Parathyroid adenoma (tissue), 2 donors: ENCODE measurements around the gene TWIST2.

Experiments
- H2AFZ ChIP-seq: fragments of 300-600 bp; sonication (generic); one replicate; pipeline ENCODE4 v1.7.0; 2017; ENCODE audit warnings: antibody characterized with exemption, mild to moderate bottlenecking
- H3K27ac ChIP-seq: fragments of 300-600 bp; sonication (generic); one replicate; pipeline ENCODE4 v1.7.0; 2017
- H3K27me3 ChIP-seq: fragments of 300-600 bp; sonication (generic); one replicate; pipeline ENCODE4 v1.7.0; 2017; ENCODE audit warnings: low read length; ENCODE audit not compliant: control insufficient read depth, insufficient read depth
- H3K36me3 ChIP-seq: fragments of 300-600 bp; sonication (generic); one replicate; pipeline ENCODE4 v1.7.0; 2017; ENCODE audit warnings: low read length; ENCODE audit not compliant: control insufficient read depth, insufficient read depth
- H3K4me1 ChIP-seq: fragments of 300-600 bp; sonication (generic); one replicate; pipeline ENCODE4 v1.7.0; 2017; ENCODE audit warnings: control low read depth
- H3K4me2 ChIP-seq: fragments of 300-600 bp; sonication (generic); one replicate; pipeline ENCODE4 v1.7.0; 2017; ENCODE audit warnings: low read length
- H3K4me3 ChIP-seq: fragments of 300-600 bp; sonication (generic); one replicate; pipeline ENCODE4 v1.7.0; 2017; ENCODE audit warnings: low read depth, low read length
- H3K79me2 ChIP-seq: fragments of 300-600 bp; sonication (generic); one replicate; pipeline ENCODE4 v1.7.0; 2017; ENCODE audit warnings: control low read depth
- H3K9ac ChIP-seq: fragments of 300-600 bp; sonication (generic); one replicate; pipeline ENCODE4 v1.7.0; 2017; ENCODE audit warnings: mild to moderate bottlenecking
- H3K9me3 ChIP-seq: fragments of 300-600 bp; sonication (generic); one replicate; pipeline ENCODE4 v1.7.0; 2017; ENCODE audit warnings: low read length; ENCODE audit not compliant: control insufficient read depth
- TF ChIP-seq, protein P1 (sequence below): fragments of 300-600 bp; sonication (generic); IDR thresholded peaks from one replicate; pipeline ENCODE4 v1.7.0; 2017; ENCODE audit warnings: antibody characterized with exemption, mild to moderate bottlenecking
- donor health status: primary hyperparathyroidism.

TWIST2 gene

DNA sequence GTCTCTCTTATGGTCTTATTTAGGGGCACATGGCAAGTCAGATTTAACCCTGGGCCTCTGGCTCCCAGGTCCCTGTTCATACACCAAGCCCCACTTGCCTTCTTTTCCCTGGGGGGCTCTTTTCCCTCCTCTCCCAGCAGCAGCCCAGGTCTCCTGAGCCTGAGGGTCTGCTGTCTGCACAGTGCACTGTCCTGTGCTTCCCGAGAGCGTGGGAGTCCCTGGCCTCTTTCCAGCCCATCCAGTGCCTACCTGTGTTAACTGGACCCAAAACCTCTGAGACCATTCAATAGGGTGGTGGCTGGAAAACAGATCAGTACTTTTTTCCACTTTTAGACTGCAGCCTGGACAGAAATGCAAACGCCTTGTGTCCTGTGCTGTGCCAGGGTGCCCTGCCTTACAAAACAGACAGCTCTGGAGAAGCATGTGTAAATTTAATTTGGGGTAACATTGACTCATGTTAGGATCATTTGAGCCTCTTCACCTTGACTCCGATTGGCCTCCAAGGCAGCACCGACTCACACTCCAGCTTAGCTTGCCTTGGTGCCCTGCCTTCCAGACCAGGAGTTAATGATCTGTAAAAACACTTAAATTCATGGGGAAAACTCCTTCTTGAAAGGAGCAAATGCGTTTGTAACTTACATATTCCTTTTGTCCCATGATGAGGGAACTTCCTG lies 34.3 kb downstream of the TWIST2 start:
- no peak overlapping the region for H3K4me3 ChIP-seq
- H3K36me3 ChIP-seq = no peaks in the 10 kb centered on the region
- no peak overlapping the region for H3K27ac ChIP-seq
- no peaks in the 10 kb centered on the region for H3K4me1 ChIP-seq
- no peaks in the 10 kb centered on the region for H3K9me3 ChIP-seq
- TF ChIP-seq, protein P1, sequence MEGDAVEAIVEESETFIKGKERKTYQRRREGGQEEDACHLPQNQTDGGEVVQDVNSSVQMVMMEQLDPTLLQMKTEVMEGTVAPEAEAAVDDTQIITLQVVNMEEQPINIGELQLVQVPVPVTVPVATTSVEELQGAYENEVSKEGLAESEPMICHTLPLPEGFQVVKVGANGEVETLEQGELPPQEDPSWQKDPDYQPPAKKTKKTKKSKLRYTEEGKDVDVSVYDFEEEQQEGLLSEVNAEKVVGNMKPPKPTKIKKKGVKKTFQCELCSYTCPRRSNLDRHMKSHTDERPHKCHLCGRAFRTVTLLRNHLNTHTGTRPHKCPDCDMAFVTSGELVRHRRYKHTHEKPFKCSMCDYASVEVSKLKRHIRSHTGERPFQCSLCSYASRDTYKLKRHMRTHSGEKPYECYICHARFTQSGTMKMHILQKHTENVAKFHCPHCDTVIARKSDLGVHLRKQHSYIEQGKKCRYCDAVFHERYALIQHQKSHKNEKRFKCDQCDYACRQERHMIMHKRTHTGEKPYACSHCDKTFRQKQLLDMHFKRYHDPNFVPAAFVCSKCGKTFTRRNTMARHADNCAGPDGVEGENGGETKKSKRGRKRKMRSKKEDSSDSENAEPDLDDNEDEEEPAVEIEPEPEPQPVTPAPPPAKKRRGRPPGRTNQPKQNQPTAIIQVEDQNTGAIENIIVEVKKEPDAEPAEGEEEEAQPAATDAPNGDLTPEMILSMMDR = no peak
- no peaks in the 10 kb centered on the region for H3K27me3 ChIP-seq
- no peak overlapping the region for H3K9ac ChIP-seq
- H3K79me2 ChIP-seq = no peaks in the 10 kb centered on the region
- no peak overlapping the region for H3K4me2 ChIP-seq
- no peak overlapping the region for H2AFZ ChIP-seq

DNA sequence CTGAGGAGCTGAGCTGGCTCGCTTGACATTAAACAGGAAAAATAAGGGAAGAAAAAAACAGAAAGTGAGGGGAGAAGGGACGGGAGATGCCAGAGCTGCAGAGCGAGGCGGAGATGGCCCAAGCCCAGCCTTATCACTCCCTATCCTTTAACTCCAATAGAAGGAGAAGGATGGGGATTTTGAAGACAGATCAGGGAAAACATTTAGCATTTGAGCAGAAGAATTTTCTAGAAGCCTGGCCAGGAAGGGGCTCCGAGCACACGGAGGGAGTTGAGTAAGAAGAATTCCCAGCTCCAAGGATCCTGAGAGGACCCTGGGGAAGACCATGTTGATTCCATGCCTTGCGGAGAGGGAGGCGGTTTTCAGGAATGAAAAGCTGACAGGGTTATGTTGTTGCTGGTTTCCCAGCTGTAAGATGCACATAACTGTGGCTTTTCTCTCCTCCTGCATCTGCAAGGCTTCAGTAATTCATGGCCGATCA lies 35.6 kb downstream of the TWIST2 start:
- H2AFZ ChIP-seq = no peak overlapping the region
- H3K4me3 ChIP-seq = no peak overlapping the region
- no peak overlapping the region for H3K27ac ChIP-seq
- no peak overlapping the region for H3K9ac ChIP-seq
- no peaks in the 10 kb centered on the region for H3K4me1 ChIP-seq
- TF ChIP-seq, protein P1 = no peak
- H3K27me3 ChIP-seq = no peaks in the 10 kb centered on the region
- H3K4me2 ChIP-seq = no peak overlapping the region
- H3K79me2 ChIP-seq = no peaks in the 10 kb centered on the region
- H3K9me3 ChIP-seq = no peaks in the 10 kb centered on the region
- no peaks in the 10 kb centered on the region for H3K36me3 ChIP-seq

DNA sequence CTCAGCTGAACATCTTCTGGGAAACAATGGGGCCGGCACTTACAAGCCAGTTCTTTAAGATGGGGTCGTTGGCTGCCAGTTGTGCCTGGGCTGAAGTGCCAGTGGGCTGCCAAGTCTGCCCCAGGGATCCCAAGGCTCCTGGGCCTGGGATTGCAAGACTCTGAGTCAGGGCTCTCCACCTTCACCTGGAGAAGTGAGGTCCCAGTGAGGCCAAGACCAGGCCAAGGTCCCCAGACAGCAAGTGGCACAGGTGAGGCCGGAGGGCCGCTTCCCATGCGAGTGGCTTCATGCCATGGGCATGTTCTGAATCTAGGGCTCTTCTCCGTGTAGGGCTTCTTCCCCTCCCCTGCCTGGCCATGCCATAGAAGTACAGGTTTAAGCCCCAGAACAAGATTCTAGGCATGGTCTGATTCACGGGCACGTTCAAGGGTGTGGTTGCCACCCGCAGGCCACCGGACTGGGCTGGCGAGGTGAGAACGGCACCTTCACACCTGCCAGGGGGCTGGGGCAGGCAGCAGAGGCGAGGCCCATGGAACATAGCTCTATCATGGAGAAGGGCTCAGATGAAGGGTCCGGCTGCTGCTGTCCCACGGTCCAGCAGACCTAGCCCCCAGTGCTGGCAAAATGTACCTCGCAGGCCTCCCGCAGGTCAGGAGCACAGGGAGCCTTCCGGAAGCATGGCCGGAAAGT lies 36.4 kb downstream of the TWIST2 start:
- Histone ChIP-seq H3K4me2 (no peak overlapping the region), H3K36me3 (no peaks in the 10 kb centered on the region), H2AFZ (no peak overlapping the region), H3K9me3 (no peaks in the 10 kb centered on the region), H3K27me3 (no peaks in the 10 kb centered on the region), H3K4me1 (no peaks in the 10 kb centered on the region), H3K9ac (no peak overlapping the region), H3K4me3 (no peak overlapping the region), H3K79me2 (no peaks in the 10 kb centered on the region), H3K27ac (no peak overlapping the region)
- TF ChIP-seq, protein P1 = no peak

DNA sequence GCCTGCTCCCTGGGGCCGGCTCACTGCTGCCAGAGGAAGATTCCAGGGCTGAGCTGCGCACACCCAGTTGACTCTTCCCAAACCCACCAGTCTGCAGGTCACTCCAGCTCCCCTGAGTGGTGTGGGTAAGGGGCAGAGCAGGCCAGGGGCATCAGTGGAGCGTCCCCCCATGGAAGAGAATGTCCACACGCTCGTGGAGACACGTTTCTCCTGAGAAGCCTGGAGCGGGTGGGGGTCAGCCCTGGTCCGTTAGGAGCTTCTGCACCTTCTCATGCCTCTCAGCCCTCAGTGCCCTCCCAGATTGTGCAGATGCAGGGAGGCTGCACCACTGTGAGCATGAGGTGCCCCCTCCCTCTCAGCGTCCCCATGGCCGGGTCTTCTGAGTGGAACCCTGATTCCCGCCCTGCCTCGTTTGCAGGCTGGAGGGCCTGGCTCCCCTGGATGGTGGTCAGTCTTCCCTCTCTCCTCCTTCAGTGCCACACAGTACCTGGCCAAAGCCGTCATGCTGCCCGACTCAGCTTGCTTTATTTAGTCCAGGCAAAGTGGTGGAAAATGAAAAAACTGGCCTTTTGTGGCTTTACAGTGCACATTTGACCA lies 37.0 kb downstream of the TWIST2 start:
- H3K27ac ChIP-seq = no peak overlapping the region
- no peak overlapping the region for H3K9ac ChIP-seq
- no peaks in the 10 kb centered on the region for H3K36me3 ChIP-seq
- H3K79me2 ChIP-seq = no peaks in the 10 kb centered on the region
- no peaks in the 10 kb centered on the region for H3K27me3 ChIP-seq
- H3K9me3 ChIP-seq = no peaks in the 10 kb centered on the region
- no peak overlapping the region for H3K4me3 ChIP-seq
- TF ChIP-seq, protein P1 = no peak
- no peaks in the 10 kb centered on the region for H3K4me1 ChIP-seq
- no peak overlapping the region for H3K4me2 ChIP-seq
- H2AFZ ChIP-seq = no peak overlapping the region
